Fibroblast of pulmonary artery (primary cell): Measurements from ENCODE around the gene WASHC3.

Experiments
- DNase-seq: peaks from one replicate; pipeline ENCODE4 v3.0.0-alpha.2; 2010; ENCODE audit warnings: low read depth
- H3K4me3 ChIP-seq: replicated peaks from 2 replicates; pipeline ENCODE4 v1.5.1; 2011; ENCODE audit warnings: low read depth, mild to moderate bottlenecking, control low read depth, low read length, moderate library complexity
- TF ChIP-seq, protein P1 (sequence below): IDR thresholded peaks from 2 replicates; pipeline ENCODE4 v1.5.1; 2011; ENCODE audit warnings: mild to moderate bottlenecking, control low read depth, low read length, inconsistent platforms; ENCODE audit errors: missing control alignments

The WASHC3 gene

DNA sequence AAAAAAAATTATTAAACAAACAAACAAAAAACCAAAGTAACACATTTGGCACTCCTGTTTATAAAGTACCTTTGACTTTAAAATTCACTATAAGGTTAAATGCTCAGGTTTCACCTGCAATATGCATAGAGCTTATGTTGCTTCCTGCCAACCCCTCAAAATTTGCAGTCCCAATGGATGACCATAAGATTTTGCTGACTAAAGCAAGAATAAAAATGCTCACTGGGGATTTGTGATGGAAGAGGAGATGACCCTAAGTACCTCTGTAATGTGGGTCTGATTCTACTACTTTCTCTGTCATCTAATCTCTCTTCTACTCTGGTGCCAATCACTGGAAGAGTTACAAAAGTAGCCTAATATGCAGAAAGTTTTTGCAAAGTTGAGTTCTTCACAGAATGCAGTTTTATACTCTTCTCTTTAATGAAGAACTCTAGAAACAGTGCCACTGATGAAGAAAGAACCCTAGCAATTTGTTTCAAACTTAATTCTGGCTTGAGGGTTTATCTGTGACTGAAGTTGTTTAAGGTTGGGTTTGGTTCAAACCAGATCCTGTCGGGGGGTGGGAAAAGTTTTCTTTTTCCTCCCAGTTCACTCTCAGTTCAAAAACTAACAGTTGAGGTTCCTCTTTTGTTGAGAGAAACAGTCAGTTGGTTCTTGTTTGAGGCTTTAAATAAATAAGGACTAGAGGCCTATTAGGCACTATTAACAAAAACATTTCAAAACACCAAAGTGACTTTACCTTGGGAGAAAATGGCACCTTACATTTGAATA lies 10.9 kb downstream of the WASHC3 start:
- DNase-seq = no peak
- TF ChIP-seq, protein P1, sequence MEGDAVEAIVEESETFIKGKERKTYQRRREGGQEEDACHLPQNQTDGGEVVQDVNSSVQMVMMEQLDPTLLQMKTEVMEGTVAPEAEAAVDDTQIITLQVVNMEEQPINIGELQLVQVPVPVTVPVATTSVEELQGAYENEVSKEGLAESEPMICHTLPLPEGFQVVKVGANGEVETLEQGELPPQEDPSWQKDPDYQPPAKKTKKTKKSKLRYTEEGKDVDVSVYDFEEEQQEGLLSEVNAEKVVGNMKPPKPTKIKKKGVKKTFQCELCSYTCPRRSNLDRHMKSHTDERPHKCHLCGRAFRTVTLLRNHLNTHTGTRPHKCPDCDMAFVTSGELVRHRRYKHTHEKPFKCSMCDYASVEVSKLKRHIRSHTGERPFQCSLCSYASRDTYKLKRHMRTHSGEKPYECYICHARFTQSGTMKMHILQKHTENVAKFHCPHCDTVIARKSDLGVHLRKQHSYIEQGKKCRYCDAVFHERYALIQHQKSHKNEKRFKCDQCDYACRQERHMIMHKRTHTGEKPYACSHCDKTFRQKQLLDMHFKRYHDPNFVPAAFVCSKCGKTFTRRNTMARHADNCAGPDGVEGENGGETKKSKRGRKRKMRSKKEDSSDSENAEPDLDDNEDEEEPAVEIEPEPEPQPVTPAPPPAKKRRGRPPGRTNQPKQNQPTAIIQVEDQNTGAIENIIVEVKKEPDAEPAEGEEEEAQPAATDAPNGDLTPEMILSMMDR = no peak
- no peak overlapping the region for H3K4me3 ChIP-seq

DNA sequence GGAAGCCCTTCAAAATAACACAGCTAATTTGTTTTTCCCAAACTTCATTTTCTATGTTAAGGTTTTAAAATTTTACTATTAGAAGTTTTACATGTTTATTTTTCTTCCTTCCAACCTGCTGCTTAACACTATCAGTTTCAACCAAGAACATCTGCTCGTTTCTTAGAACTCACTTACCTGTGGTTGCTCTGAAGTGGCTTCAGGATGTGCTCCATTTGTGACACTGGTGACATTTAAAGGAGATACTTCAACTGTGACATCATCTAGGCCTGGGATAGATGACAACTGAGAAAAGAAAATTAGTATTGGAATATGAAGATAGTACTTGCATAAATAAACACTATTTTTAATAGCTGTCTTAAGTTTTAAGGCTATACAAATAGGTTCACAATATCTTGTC lies 17.9 kb downstream of the WASHC3 start:
- TF ChIP-seq, protein P1 = no peak
- no peak for DNase-seq
- no peak overlapping the region for H3K4me3 ChIP-seq

DNA sequence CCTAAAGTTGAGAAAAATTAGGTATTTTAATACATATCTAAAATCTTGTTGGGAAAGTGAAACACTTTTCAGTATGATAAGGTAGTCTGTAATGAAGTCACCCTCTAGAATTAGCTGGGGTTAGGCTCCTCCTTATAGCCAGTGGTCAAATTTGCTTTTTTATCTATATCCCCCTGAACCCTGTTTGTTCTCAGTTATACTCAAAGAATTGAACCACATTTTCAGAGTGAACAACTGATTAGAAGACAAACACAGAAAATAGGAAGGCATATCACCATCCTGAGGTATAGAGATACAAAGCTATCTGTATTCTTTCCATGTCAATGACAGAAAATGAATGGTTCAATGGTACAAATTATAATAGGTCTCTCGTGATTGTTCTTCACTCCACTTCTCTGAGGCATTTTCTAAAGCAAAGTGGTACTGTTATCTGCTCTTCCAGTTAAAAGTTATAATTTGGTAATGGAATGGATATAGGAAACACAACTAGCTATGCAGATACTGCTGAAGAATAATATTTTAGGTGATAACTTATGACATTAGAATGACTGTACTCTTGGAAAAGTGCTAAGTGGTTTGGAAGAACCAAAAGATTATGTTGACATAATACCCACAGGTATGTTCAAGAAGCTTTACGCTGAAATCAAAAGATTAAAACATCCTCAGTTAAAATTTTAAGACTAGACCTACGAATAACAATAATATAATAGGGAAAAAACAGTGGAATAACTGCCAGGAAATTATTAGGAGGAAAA lies 27.6 kb downstream of the WASHC3 start:
- TF ChIP-seq, protein P1 = no peak
- peak; percentile 14 for DNase-seq
- H3K4me3 ChIP-seq = no peak overlapping the region

DNA sequence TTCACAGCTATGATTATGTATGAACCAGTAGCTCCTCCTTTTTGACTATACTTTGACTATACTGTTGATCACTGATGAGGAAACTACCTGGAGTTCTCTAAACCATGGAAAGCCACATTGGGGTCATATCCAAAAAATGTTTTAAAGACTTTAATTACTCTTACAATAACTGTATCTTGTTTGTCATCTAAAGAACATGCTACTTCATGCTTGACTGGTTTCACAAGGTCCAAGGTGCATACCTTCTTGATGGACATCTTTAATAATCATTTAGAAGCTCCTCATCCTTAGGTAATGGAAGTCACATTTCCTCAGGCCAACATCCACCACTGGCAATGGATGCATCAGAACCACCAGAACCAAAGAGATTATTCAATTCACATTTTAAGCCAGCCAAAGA lies 29.9 kb downstream of the WASHC3 start:
- TF ChIP-seq, protein P1 = no peak
- no peak for DNase-seq
- no peak overlapping the region for H3K4me3 ChIP-seq

DNA sequence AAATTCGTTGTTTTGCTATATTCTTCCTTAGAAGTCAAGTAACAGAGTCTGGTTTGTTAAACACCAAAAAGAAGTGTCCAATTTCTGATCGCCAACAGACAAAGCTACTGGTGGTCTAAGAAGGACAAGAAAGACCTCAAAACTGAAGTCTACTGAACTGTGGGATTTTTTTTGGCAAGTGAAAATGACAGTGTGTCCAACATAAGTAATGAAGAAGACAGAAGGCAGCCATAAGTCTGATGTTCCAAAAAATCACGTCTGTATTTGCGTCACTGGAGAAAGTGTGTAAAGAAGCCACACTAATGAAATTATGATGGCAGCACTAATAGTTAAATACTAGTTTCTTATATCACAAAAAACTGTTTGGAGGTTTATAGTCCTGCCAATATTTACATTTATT lies 32.6 kb downstream of the WASHC3 start:
- no peak overlapping the region for H3K4me3 ChIP-seq
- TF ChIP-seq, protein P1 = no peak
- DNase-seq = no peak

DNA sequence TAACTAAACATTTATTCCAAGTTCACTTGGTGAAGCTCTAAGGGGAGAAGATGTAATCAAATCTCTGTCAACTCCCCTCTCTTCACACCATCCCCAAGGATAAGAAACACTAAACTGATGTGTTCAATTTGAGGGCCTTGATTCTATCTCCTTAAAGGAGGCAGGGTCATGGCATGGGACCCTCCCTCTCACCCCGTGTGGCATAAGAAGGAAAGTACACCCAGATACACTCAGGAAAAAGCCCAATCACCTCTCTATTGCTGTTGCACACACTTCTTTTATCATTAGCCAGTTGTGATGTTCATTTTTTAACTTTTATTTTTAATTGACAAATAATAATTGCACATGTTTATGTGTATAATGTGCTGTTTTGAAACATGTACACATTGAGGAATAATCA lies 35.1 kb downstream of the WASHC3 start:
- TF ChIP-seq, protein P1 = no peak
- no peak overlapping the region for H3K4me3 ChIP-seq
- no peak for DNase-seq
